Sigmoid colon (tissue), 4 donors: ENCODE measurements around the gene MPPED1.

Source experiments
- EP300 ChIP-seq, 4 donors: sonication (generic); formaldehyde crosslinking; IDR thresholded peaks; one replicate each; pipeline ENCODE4 v1.6.1; 2017; ENCODE audit warnings: antibody characterized with exemption in 4 of 4
- POLR2AphosphoS5 ChIP-seq, 4 donors: sonication (generic); formaldehyde crosslinking; IDR thresholded peaks; one replicate each; pipeline ENCODE4 v1.6.1; 2017; ENCODE audit warnings: antibody characterized with exemption in 4 of 4

- TF ChIP-seq POLR2AphosphoS5 (IDR thresholded peaks at IDR 0.05) (no peak), EP300 (IDR thresholded peaks at IDR 0.05) (no peak)
Observed at GRCh38 chr22:43406186-43406790, 5.5 kb upstream of the MPPED1 start.
